Tibial nerve (tissue), 4 donors: ENCODE results near the gene RAD51. TPM values are rescaled to one million over a fixed set of nuclear protein-coding genes. Genes with fewer than 3 reads are reported as not detected.
A peak's percentile ranks its signal among the peaks of the same experiment; 100 is the strongest.

Source experiments
- DNase-seq, 2 donors: peaks; one replicate each; pipeline ENCODE4 v3.0.0-alpha.2; 2019; ENCODE audit warnings: low spot score in 2 of 2
- H3K27ac ChIP-seq, 4 donors: fragments of 200-600 bp; sonication (generic) in 3 of 4; one replicate each; pipeline ENCODE4 v1.5.1; 2017 to 2019; ENCODE audit warnings: mild to moderate bottlenecking in 1 of 4
- H3K27me3 ChIP-seq, 2 donors: fragments of 200-600 bp; sonication (generic) in 1 of 2; one replicate each; pipeline versions ENCODE4 v1.5.1 to v1.6.0; 2017 to 2019
- H3K36me3 ChIP-seq, 3 donors: fragments of 200-600 bp; sonication (generic); one replicate each; pipeline ENCODE4 v1.5.1; 2018 to 2019
- H3K4me1 ChIP-seq, 4 donors: fragments of 200-600 bp; sonication (generic) in 3 of 4; one replicate each; pipeline ENCODE4 v1.5.1; 2017 to 2019
- H3K4me3 ChIP-seq, 4 donors: fragments of 200-600 bp; sonication (generic) in 3 of 4; one replicate each; pipeline ENCODE4 v1.5.1; 2017 to 2019; ENCODE audit warnings: mild to moderate bottlenecking in 1 of 4, moderate library complexity in 1 of 4
- H3K9me3 ChIP-seq, 4 donors: fragments of 200-600 bp; sonication (generic) in 3 of 4; one replicate each; pipeline ENCODE4 v1.5.1; 2017 to 2019
- EP300 ChIP-seq, 2 donors: sonication (generic); formaldehyde crosslinking; IDR thresholded peaks; one replicate each; pipeline ENCODE4 v1.6.1; 2017; ENCODE audit warnings: antibody characterized with exemption in 2 of 2, mild to moderate bottlenecking in 1 of 2
- POLR2A ChIP-seq, 2 donors: fragments of 450-650 bp; IDR thresholded peaks; one replicate each; pipeline ENCODE4 v1.6.1; 2017; ENCODE audit warnings: antibody characterized with exemption in 2 of 2, mild to moderate bottlenecking in 2 of 2, moderate library complexity in 2 of 2
- WGBS, 2 donors: methylation state at CpG; one replicate each; pipeline ENCODE4 v1.1.5; 2018; 5-methylcytosine and 5-hydroxymethylcytosine counted together
- total RNA-seq, 4 donors: library from RNA; depleted of rRNA; stranded (reverse); fragments of >200 nt; gene quantifications; one replicate each; pipeline ENCODE4 v1.1.0, GENCODE V29; 2016
- TF ChIP-seq, protein P1 (sequence below), 5 experiments: fragments of 200-600 bp in 3 of 5; fragments of 450-650 bp in 2 of 5; sonication (generic) in 3 of 5; IDR thresholded peaks; one replicate each; pipeline ENCODE4 v1.5.1; 2016 to 2019; ENCODE audit warnings: antibody characterized with exemption in 5 of 5, mild to moderate bottlenecking in 3 of 5, moderate library complexity in 2 of 5

Gene RAD51
- total RNA-seq, 4 donors from 2014 or later, result 0.42 to 0.59 TPM; not detected in 2

DNA sequence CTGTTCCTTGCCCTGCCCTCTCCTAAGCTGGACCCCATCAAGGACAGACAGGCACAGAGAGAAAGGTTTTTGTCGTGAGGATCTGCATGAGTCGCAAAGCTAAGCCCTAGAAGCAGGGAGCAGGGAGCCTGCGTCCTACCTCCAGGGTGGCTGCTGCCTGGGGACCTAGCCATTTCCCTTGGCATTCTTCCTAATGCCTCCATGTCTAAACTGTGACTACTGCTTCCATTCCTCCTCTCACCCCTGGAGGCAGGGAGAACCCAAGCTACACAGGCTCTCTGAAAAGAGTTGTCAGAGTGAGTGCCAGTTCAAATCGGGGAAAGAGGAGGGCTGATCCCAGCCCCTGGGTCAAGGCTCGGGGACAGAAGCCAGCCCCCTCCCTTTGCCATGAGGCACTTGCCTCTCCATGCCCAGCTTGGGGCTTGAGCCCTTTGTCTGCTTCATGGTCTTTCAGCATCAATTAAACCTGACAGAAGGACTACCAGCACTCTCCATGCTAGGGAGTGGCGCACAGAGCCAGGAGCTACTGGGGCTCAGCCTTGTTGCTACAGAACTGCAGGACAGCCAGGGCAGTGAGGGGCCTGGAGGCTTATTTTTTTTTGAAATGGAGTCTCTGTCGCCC lies 71.3 kb downstream of the RAD51 start:
- no peaks in the 10 kb centered on the region for H3K9me3 ChIP-seq
- H3K4me1 ChIP-seq, result peaks cover 0 to 61% (median 38%) of the 10 kb centered on the region in 4 donors
- peaks cover 0 to 44% (median 0%) of the 10 kb centered on the region in 3 donors for H3K36me3 ChIP-seq
- 61 to 76% methylated on average over 6 to 7 of the region's 7 CpGs for WGBS, 2 donors
- no peak overlapping the region for H3K4me3 ChIP-seq
- no peaks in the 10 kb centered on the region for H3K27me3 ChIP-seq
- peak overlapping the region in 2 of 4 donors; percentile 67 to 78 for H3K27ac ChIP-seq
- DNase-seq, result no peak
- TF ChIP-seq EP300 (IDR thresholded peaks at IDR 0.05) (no peak), POLR2A (IDR thresholded peaks at IDR 0.05) (no peak)
- TF ChIP-seq, protein P1, sequence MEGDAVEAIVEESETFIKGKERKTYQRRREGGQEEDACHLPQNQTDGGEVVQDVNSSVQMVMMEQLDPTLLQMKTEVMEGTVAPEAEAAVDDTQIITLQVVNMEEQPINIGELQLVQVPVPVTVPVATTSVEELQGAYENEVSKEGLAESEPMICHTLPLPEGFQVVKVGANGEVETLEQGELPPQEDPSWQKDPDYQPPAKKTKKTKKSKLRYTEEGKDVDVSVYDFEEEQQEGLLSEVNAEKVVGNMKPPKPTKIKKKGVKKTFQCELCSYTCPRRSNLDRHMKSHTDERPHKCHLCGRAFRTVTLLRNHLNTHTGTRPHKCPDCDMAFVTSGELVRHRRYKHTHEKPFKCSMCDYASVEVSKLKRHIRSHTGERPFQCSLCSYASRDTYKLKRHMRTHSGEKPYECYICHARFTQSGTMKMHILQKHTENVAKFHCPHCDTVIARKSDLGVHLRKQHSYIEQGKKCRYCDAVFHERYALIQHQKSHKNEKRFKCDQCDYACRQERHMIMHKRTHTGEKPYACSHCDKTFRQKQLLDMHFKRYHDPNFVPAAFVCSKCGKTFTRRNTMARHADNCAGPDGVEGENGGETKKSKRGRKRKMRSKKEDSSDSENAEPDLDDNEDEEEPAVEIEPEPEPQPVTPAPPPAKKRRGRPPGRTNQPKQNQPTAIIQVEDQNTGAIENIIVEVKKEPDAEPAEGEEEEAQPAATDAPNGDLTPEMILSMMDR (IDR thresholded peaks at IDR 0.05), result no peak

DNA sequence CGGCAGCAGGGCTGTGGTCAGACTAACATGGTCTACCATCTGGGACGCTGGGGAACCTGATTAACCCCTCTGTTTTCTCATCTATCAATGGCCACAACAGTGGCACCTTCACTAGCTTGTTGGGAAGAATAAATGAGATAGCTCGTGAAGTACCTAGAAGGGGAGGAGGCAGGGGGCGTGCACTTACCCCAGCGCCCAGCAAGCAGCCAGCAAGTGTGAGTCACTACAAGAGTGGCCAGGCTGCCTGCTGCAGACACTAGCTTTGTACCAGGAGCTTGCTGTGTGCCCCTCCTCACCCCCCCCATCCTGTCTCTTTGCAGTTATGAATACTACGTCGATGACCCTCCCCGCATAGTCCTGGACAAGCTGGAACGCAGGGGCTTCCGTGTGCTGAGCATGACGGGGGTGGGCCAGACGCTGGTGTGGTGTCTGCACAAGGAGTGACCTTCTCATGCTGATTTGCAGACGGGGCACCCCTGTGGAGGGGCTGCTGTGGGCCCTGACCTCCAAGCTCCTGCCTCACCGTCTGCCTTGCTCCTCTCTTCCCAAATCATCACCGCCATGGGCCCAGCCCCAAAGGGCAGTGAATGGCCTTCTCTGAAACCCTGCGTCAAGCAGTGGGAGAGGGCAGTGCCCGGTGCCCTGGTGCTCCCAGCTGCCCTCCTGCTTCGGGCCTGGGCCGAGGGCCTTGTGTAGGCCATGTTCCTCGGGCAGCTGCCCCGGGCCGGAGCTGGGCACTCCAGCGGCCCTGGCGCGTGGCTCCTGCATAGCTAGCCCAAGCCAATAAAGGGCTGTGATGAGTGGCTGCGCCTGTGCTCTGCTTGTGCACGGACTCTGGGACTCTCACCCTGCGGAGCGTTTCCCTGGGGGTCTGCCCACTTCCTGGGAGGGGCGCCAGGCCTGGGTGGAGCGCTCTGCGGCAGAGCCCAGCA lies 72.2 kb downstream of the RAD51 start:
- Histone ChIP-seq H3K4me3 (no peak overlapping the region), H3K27me3 (no peaks in the 10 kb centered on the region), H3K9me3 (no peaks in the 10 kb centered on the region), H3K36me3 (peaks cover 0 to 53% (median 0%) of the 10 kb centered on the region in 3 donors), H3K27ac (no peak overlapping the region), H3K4me1 (peaks cover 0 to 61% (median 38%) of the 10 kb centered on the region in 4 donors)
- 86 to 90% methylated on average over 27 to 29 of the region's 32 CpGs for WGBS, 2 donors
- DNase-seq, result no peak
- no peak for TF ChIP-seq POLR2A (IDR thresholded peaks at IDR 0.05)
- TF ChIP-seq, protein P1 (IDR thresholded peaks at IDR 0.05), result no peak
- TF ChIP-seq EP300 (IDR thresholded peaks at IDR 0.05), result no peak

- Histone ChIP-seq H3K4me1 (peaks cover 0 to 60% (median 36%) of the 10 kb centered on the region in 4 donors), H3K9me3 (no peaks in the 10 kb centered on the region), H3K4me3 (no peak overlapping the region), H3K27ac (peak overlapping the region in 2 of 4 donors; percentile 5 to 61), H3K36me3 (peaks cover 0 to 61% (median 0%) of the 10 kb centered on the region in 3 donors), H3K27me3 (no peaks in the 10 kb centered on the region)
- TF ChIP-seq, protein P1 (IDR thresholded peaks at IDR 0.05), result no peak
- no peak for TF ChIP-seq POLR2A (IDR thresholded peaks at IDR 0.05)
- TF ChIP-seq EP300 (IDR thresholded peaks at IDR 0.05), result no peak
- WGBS, 2 donors, result 82 to 83% methylated on average over 29 of the region's 29 CpGs
- no peak for DNase-seq
These were observed 73.0 kb downstream of the RAD51 start for GRCh38 chr15:40767838-40768500.

DNA sequence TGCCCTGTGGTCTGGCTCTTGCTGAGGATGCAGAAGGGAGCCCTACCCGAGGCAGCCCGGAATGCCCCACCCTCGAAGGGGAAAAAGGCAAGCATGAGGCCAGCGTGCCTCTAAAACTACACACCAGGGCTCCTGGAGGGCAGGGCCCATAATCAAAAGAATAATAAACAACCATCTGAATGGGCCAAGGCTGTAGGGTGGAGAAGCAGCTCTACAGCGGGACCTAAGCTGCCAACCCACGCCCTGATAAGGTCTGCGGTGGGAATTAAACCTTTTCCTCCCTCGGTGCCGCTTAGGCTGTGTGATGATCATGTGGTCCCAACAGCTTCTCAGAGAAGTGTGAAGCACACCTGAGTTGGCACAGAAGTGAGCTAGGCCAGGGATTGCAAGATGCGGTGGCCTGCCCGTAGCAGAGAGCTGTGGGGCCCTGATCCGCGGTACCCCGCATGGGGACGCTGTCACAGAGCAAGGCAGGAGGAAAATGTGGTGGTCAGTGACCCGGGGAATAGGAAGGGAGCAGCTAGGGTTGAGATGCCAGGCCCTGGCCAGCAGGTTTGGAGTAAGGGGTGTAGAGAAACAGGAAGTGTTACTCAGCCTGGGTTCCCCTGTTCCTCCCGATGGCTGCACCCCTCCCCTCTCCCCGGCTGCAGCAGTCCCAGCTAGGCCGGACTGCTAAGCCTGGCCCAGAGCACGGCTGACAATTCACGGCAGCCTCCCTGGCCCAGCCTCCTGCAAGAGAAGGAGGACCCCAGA lies 73.7 kb downstream of the RAD51 start:
- WGBS, 2 donors, result 71 to 77% methylated on average over 21 of the region's 21 CpGs
- peaks cover 0 to 53% (median 29%) of the 10 kb centered on the region in 4 donors for H3K4me1 ChIP-seq
- peak overlapping the region in 3 of 4 donors; percentile 61 to 75 (median 71) for H3K27ac ChIP-seq
- no peaks in the 10 kb centered on the region for H3K27me3 ChIP-seq
- TF ChIP-seq, protein P1 (IDR thresholded peaks at IDR 0.05), result no peak
- TF ChIP-seq EP300 (IDR thresholded peaks at IDR 0.05), result no peak
- TF ChIP-seq POLR2A (IDR thresholded peaks at IDR 0.05), result no peak
- DNase-seq, result no peak
- no peak overlapping the region for H3K4me3 ChIP-seq
- no peaks in the 10 kb centered on the region for H3K9me3 ChIP-seq
- peaks cover 0 to 68% (median 5%) of the 10 kb centered on the region in 3 donors for H3K36me3 ChIP-seq
